B cell (primary cell): ENCODE data around the gene KLRF2.

Experiments used
- CTCF ChIP-seq: fragments of 200-600 bp; IDR thresholded peaks from one replicate; pipeline ENCODE4 v1.8.0; 2022; ENCODE audit warnings: antibody characterized with exemption, mild to moderate bottlenecking
- EZH2 ChIP-seq: IDR thresholded peaks from 2 replicates; pipeline ENCODE4 v1.6.1; 2012; ENCODE audit warnings: borderline replicate concordance, low read depth, mild to moderate bottlenecking, moderate library complexity, low read length; ENCODE audit not compliant: insufficient read depth, poor library complexity, severe bottlenecking

DNA sequence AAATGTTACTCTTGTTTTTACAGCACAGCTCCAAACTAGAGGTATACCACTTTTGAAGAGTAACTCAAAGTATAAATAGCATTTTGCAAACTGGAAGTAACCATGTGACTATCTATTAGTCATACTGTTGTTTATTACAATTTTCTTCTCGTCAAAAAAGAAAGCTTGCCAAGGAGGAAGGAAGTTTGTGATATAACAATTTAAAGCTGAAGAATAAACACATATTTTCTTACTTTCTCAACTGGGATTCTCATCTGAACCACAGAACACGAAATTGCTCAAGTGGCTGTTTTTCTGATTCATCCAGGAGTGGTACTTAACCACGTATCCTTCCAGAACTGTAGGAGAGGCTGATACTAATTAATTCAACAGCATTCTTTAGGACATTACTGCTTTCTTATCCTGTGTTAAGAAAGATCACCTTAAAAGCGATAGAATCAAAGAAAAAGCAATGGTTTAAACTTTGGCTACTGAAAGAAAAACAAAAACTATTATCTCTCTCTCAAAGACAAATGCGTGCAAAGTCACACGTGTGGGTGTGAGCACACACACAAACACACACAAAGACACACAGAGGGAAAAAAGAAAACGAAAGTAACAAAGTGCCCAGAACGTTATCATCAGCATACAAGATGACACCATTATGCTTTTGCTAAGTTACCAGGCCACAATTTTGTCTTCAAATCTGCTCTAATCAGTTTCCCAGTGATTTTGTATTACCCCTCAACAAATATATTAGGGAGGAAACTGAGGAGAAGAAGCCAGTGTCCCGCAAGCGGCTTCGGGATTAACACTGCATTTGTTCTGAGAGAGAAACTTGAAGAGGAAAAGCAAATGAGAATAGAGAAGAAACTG, 11.8 kb upstream of the KLRF2 start, which contains the start of gene CLEC2B:
- TF ChIP-seq CTCF (no peak), EZH2 (no peak)
